ENCODE data around the gene DOCK1.

Gene DOCK1

GRCh38 chr10:127227027-127227426 lies 321.8 kb downstream of the DOCK1 start:
- Histone ChIP-seq H3K9me3 (ENCODE audit: insufficient read depth, low read length, severe bottlenecking) (no peaks in the 10 kb centered on the region), H3K4me2 (ENCODE audit: insufficient read depth, low read length) (no peak overlapping the region), H4K20me1 (ENCODE audit: insufficient read depth, low read length) (no peaks in the 10 kb centered on the region), H3K9ac (ENCODE audit: low read depth, low read length) (no peak overlapping the region), H3K4me3 (ENCODE audit: low read depth in 1 of 2, low read length in 2 of 2) (no peak overlapping the region), H3K27ac (ENCODE audit: low read length) (no peak overlapping the region), H2AFZ (ENCODE audit: low read depth, low read length) (no peak overlapping the region), H3K4me1 (ENCODE audit: insufficient read depth, low read length) (no peaks in the 10 kb centered on the region), H3K36me3 (ENCODE audit: insufficient read depth, low read length) (no peaks in the 10 kb centered on the region), H3K79me2 (ENCODE audit: insufficient read depth, low read length) (no peaks in the 10 kb centered on the region), H3K27me3 (ENCODE audit: insufficient read depth, low read length, poor library complexity) (no peaks in the 10 kb centered on the region)
- DNase-seq (no peak), ATAC-seq (ENCODE audit: insufficient read depth, low read depth) (no peak)
- TF ChIP-seq EZH2 (IDR thresholded peaks at IDR 0.05; ENCODE audit: borderline replicate concordance, low read depth, low read length, severe bottlenecking) (no peak), CTCF (IDR thresholded peaks at IDR 0.05; ENCODE audit: borderline replicate concordance, extremely low read depth, low read length, poor library complexity, severe bottlenecking) (no peak)

GRCh38 chr10:127227663-127228062 lies 322.4 kb downstream of the DOCK1 start:
- H3K9ac ChIP-seq (ENCODE audit: low read depth, low read length), result no peak overlapping the region
- H4K20me1 ChIP-seq (ENCODE audit: insufficient read depth, low read length), result no peaks in the 10 kb centered on the region
- no peaks in the 10 kb centered on the region for H3K9me3 ChIP-seq (ENCODE audit: insufficient read depth, low read length, severe bottlenecking)
- H3K79me2 ChIP-seq (ENCODE audit: insufficient read depth, low read length), result no peaks in the 10 kb centered on the region
- H3K4me1 ChIP-seq (ENCODE audit: insufficient read depth, low read length), result no peaks in the 10 kb centered on the region
- H3K27ac ChIP-seq (ENCODE audit: low read length), result no peak overlapping the region
- no peak for DNase-seq
- no peak overlapping the region for H3K4me2 ChIP-seq (ENCODE audit: insufficient read depth, low read length)
- no peak overlapping the region for H2AFZ ChIP-seq (ENCODE audit: low read depth, low read length)
- no peaks in the 10 kb centered on the region for H3K27me3 ChIP-seq (ENCODE audit: insufficient read depth, low read length, poor library complexity)
- no peak overlapping the region for H3K4me3 ChIP-seq (ENCODE audit: low read depth in 1 of 2, low read length in 2 of 2)
- no peak for ATAC-seq (ENCODE audit: insufficient read depth, low read depth)
- H3K36me3 ChIP-seq (ENCODE audit: insufficient read depth, low read length), result no peaks in the 10 kb centered on the region
- TF ChIP-seq EZH2 (IDR thresholded peaks at IDR 0.05; ENCODE audit: borderline replicate concordance, low read depth, low read length, severe bottlenecking), result no peak
- TF ChIP-seq CTCF (IDR thresholded peaks at IDR 0.05; ENCODE audit: borderline replicate concordance, extremely low read depth, low read length, poor library complexity, severe bottlenecking), result no peak

GRCh38 chr10:127228195-127228787 lies 323.1 kb downstream of the DOCK1 start:
- Histone ChIP-seq H3K4me2 (ENCODE audit: insufficient read depth, low read length) (no peak overlapping the region), H3K27me3 (ENCODE audit: insufficient read depth, low read length, poor library complexity) (no peaks in the 10 kb centered on the region), H3K4me1 (ENCODE audit: insufficient read depth, low read length) (no peaks in the 10 kb centered on the region), H3K9me3 (ENCODE audit: insufficient read depth, low read length, severe bottlenecking) (no peaks in the 10 kb centered on the region), H4K20me1 (ENCODE audit: insufficient read depth, low read length) (no peaks in the 10 kb centered on the region), H3K36me3 (ENCODE audit: insufficient read depth, low read length) (no peaks in the 10 kb centered on the region), H3K4me3 (ENCODE audit: low read depth in 1 of 2, low read length in 2 of 2) (no peak overlapping the region), H3K79me2 (ENCODE audit: insufficient read depth, low read length) (no peaks in the 10 kb centered on the region), H3K9ac (ENCODE audit: low read depth, low read length) (no peak overlapping the region), H3K27ac (ENCODE audit: low read length) (no peak overlapping the region), H2AFZ (ENCODE audit: low read depth, low read length) (no peak overlapping the region)
- ATAC-seq (ENCODE audit: insufficient read depth, low read depth), result no peak
- no peak for DNase-seq
- peak; percentile 3 for TF ChIP-seq CTCF (IDR thresholded peaks at IDR 0.05; ENCODE audit: borderline replicate concordance, extremely low read depth, low read length, poor library complexity, severe bottlenecking)
- no peak for TF ChIP-seq EZH2 (IDR thresholded peaks at IDR 0.05; ENCODE audit: borderline replicate concordance, low read depth, low read length, severe bottlenecking)

Measured in DND-41 (cell line).